Fibroblast of peridontal ligament (primary cell): Measurements from ENCODE around the gene CTBP1.
A peak's percentile ranks its signal among the peaks of the same experiment; 100 is the strongest.

ENCODE experiments used
- DNase-seq: peaks from one replicate; pipeline ENCODE4 v3.0.0-alpha.2; 2010; ENCODE audit errors: extremely low read depth

CTBP1 gene

DNA sequence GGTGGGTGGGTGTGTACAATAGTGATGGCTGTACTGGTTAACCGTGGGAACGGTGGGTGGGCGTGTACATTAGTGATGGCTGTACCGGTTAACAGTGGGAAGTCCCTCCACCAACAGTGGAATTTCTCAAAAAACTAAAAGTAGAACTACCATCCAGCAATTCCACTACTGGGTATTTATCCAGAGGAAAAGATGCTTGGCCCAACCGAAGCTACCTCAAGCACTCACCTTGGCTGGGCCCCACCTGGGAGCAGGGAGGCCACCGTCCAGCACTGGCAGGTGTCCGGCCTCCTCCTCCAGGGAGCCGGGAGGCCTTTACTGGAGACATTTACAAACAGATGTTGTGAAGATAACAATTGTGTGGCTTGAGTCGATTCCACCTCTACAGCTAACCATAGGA, 34.8 kb upstream of the CTBP1 start:
- no peak for DNase-seq

DNA sequence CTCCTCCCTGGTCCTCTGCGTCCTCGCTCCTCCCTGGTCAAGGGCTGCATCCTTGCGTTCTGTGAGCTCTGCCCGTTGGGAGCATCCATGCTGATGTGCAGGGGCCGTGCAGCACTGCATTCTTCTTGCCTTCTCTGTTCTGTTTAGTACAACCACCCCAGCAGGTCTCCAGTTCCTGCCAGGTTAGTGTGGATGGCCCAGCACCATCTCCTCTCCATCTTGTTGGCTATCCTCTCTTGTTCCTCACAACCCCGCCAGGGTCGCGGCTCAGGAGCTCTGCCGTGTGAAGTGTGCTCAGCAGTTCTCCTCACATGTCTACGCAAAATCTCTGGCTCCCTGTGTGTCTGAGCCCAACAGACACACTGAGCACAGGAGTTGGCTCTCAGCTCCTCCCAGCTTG, 30.3 kb upstream of the CTBP1 start:
- DNase-seq = no peak

DNA sequence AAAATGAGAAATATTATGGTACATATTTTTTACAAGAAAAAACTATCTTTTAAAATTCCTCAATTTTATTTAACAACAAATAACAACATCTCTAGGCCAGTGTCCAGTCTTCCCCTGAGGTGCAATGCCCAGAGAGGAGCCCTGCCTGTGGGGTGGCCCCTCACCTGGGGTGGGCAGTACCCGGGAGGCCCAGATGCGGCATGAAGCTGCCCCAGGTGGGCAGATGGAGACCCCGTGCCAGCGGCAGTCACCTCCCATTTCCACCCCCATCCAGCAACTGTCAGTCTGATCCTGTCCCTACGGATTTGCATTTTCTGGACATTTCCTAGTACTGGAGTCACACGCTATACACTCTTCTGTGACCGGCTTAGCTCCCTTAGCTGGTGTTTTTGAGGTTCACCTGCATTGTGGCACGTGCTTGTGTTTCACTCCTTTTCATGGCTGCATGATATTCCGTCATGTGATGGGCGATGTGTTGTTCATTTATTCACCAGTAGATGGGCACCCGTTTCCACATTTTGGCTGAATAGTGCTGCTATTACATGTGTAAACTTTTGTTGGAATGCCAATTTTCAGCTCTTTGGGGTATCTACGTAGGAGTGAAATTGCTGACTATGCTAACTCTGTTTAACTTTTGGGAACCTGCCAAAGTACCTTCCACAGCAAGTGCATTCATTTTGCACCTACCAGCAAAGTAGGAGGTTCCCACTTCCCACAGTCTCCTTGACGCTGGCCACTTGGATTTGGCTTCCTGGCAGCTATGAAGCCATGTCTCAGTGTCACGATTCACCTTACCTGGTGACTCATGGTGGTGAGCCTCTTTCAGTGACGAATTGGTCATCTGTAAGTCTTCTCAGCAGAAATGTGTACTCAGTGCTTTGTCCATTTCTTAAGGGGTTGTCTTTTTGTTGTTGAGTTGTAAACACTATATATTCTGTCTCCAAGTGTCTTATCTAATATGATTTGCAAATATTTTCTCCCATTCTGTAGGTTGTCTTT, 29.0 kb upstream of the CTBP1 start:
- DNase-seq = no peak

DNA sequence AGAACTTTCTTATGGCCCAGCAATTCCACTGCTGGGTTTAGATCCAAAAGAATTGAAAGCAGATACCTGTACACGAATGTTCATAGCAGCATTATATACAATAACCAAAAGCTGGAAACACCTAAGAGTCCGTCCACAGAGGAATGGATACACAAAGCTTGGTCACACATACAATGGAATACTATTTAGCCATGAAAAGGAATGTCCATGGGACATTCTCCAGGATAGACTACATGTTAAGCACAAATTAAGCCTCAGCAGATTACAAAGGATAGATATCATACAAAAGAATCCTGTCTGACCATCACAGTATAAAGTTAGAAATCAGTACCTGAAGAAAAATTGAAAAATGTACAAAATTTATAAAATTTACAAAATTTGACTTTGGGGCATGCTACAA, 28.1 kb upstream of the CTBP1 start:
- no peak for DNase-seq

DNA sequence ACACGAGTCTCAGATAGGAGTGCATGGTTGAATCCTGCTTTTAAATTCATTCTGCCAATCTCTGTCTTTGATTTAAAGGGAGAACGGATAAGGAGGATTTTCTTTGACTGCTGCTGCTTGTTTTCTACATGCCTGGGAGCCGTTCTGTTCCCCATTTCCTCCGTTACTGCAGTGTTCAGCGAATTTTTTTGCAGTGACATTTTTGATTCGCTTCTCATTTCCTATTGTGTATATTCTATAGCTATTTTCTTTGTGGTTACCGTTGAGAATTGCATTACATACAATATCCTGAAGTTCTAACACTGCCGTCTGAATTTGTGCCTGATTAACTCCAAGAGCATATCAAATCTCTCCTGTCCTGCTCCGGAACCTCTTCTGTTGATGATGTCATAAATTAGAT, 25.9 kb upstream of the CTBP1 start:
- no peak for DNase-seq

DNA sequence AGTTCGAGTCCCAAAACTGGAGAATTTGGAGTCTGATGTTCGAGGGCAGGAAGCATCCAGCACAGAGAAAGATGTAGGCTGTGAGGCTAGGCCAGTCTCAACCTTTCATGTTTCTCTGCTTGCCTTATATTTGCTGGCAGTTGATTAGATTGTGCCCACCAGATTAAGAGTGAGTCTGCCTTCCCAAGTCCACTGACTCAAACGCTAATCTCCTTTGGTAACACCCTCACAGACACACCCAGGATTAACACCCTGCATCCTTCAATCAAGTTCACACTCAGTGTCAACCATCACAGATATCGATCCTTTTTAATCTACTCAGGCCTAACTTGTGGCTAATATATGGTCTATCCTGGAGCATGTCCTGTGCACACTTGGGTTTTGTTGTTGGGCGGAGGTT, 22.8 kb upstream of the CTBP1 start:
- DNase-seq = no peak

DNA sequence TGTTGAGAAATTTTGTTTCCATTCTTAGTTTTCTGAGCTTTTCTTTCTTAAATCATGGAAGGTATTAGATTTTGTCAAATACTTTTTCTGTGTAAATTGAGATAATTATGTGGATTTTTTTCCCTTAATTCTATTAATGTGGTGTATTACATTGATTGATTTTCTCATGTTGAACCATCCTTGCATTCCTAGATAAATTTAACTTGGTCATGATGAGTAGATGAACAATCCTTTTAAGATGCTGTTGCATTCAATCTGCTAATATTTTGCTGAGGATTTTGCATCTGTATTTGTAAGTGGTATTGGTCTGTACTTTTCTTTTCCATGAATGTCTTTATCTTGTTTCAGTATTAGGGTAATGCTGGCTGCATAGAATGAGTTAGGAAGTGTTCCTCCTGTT, 20.3 kb upstream of the CTBP1 start:
- DNase-seq = no peak

DNA sequence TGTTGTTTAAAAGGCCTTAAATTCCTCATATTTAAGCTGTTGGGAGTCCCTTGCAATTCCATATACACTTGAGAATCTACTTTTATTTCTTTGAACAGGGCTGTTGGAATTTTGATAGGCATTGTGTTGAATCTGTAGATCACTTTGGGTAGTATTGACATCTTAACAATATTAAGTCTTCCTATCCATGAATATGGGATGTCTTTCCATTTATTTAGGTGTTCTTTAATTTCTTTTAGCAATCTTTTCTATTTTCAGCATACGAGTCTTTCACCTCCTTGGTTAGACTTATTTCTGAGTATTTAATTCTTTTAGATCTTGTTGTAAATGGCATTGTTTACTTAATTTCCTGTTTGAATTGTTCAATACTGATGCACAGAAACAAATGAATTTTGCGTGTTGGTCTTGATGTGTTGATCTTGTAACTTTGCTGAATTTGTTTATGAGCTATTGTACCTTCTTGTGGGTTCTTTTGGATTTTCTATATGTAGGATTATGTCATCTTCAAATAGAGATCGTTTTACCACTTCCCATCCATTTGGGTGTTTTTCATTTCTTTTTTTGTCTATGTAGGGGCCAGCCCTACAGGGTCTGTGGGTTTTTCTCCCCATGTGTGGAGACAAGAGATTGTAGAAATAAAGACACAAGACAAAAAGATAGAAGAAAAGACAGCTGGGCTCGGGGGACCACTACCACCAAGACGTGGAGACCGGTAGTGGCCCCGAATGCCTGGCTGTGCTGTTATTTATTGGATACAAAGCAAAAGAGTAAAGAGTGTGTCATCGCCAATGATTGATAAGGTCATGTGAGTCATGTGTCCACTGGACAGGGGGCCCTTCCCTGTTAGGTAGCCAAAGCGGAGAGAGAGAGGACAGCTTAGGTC, 18.2 kb upstream of the CTBP1 start:
- DNase-seq = no peak

DNA sequence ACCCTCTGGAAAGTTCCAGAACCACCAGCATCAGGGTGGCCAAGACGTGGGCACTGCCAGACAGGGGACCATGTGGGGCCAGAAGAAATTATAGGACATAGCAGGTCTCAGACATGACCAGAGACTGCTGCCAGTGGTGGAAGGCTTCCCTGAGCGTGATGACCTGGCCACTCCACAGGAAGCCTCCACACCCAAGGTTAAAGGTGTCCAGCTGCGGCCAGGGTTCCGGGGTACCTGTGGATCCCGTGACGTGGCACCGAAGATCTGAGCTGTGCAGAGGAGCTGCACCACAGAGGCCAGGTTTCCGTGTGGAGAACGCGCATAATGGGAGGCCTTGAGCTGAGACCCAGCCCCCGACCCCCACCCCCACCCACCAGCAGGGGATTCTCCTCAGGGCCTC, 16.4 kb upstream of the CTBP1 start:
- no peak for DNase-seq

DNA sequence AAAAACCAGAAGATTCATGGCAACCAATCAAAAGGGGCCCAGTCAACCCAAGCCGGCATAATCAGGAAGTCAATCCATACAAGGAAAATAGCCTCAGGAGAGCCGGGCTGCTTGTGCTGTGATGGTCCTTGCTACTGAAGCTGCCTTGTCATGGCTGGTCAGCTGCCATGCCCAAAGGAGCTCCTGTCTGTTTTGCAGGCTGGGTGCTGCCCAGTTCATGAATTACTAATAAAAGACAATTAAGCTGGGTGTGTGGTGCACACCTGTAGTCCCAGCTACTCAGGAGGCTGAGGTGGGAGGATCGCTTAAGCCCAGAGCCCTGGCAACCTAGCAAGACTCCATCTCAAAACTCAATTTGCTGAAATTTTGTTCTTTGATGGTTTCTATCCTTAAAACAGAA, 16.0 kb upstream of the CTBP1 start:
- no peak for DNase-seq

DNA sequence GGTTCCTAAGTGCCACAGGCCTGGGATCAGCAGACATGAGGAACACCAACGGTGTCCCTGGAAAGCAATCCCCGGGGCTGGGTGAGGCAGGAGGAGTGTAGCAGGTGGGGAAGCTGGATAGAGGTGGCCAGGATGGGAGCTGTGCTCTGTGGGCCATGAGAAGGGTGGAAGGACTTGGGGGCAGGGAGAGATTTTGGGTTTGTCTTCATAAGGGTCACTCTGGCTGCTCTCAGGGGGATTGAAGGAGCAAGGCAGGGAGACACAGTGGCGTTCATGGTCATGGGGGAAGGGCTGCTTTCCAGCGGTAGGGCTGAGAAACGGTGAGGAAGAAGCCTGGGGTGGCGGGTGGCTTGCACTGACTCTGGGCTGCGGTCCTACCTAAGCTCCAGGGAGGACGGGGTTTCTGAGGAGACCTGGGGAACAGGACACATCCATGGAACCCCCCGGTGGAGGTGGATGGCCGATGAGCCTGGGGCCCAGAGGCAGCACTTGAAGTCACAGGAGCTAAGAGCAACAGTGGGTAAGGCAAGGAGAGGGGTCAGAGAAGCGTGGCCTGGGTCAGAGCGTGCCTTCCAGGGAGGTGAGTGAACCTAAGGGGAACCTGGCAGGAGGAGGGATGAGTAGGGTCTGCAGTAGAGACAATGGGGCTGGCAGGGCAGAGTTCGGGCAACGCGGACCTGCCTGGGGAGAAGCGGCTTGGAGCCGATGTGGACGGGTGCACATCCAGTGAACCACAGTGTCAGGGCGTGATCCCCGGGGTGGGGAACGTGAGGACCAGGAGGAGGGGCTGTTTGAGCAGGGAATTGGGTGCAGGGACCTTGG, 12.4 kb upstream of the CTBP1 start:
- DNase-seq = no peak

DNA sequence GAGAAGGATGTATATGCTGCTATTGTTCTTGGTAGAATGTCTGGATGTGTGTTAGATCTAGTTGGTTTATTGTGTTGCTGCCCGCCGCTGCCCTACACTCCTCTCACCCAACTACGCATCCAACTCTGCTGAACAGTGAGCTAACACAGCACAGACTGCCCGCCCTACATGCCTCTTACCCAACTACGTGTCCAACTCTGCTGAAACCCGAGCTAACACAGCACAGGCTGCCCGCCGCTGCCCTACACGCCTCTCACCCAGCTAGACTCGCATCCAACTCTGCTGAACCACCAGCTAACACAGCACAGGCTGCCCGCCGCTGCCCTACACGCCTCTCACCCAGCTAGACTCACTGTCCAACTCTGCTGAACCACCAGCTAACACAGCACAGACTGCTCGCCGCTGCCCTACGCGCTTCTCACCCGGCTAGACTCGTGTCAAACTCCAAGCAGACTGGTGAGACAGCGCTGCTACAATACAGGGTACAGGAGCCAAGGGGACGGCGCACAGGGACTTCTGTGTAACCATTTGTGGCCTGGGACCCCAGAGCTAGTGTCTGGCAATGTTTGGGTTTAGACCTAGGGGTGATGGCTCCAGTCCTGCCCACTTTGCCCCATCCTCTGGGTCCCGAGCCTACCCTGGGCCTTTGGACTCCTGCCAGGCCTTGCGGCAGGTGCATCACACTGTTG, 11.6 kb upstream of the CTBP1 start:
- no peak for DNase-seq

DNA sequence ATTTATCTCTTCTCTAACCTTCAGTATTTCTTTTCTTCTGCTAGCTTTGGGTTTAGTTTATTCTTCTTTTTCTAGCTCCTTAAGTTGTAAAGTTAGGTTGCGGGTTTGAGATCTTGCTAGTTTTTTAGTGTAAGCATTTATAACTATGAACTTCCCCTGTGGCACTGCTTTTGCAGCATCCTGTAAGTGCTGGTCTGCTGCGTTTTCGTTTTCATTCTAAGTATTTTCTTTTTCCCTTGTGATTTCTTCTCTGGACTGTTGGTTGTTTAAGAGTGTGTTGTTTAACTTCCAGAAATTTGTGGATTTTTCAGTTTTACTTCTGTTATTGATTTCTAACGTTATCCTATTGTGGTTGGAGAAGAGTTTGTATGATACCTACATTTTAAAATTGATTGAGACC, 11.0 kb upstream of the CTBP1 start:
- DNase-seq = no peak

DNA sequence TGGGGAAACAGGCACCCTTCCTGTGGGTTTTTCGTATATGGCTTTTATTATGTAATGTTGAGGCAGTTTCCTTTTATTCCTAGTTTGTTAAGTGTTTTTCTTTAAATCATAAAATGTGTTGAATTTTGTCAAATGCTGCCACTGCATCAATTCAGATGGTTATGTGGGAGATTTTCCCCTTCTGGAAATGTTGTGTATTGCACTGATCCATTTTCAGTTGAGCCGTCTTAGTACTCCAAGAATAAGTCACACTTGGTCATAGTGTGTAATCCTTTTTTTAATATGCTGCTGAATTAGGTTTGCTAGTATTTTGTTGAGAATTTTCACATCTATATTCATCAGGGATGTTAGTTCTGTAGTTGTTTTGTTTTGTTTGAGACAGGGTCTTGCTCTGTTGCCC, 9.5 kb upstream of the CTBP1 start:
- DNase-seq = no peak

DNA sequence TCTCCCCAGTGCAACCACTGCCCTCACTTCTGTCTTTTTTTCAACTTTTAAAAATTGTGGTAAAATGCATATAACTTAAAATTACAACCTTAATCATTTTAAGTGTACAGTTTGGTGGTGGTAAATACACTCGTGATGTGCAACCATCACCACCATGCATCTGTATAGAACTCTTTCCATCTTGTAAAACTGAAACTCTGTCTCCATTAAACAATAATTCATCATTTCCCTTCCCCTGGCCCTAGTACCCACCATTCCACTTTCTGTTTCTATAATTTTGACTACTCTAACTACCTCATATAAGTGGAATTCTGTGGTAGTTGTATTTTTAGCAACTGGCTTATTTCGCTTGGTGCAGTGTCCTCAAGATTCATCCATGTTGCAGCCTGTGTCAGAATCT, 6.8 kb upstream of the CTBP1 start:
- DNase-seq = no peak

DNA sequence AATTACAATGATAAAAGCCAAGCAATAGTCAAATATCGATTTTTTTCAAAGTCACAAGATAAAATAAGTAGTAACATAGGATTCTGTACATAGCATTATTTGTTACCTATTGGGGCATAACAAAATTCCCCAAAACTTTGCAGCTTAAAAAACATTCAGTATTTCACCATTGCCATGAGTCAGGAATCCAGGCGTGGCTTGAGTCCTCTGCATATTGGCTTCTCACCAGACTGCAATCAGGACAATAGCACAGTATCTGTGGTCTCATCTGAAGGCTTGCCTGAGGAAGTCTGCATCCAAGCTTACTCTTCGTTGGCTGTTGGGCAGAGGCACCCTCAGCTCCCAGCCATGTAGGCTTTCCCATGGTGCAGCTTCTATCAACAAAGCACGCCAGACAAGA, 6.2 kb upstream of the CTBP1 start:
- DNase-seq = peak; percentile 28

DNA sequence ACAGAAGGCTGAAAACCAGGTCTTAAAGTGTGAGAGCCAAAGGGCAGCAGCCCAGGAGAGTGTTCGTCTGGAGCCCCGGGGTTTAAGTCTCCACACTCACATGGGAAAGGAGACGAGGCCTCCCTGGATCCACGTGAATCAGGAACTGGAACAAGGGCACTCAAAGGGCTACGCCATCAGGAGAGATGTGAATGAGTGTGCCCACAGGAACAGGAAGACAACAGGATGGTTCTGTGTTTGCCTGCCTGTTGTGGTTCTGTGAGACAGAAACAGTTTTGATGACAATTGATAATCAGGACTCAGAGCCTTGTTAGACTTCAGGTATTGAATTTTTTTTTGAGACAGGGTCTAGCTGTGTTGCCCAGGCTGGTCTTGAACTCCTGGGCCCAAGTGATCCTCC, 4.9 kb upstream of the CTBP1 start:
- DNase-seq = no peak

DNA sequence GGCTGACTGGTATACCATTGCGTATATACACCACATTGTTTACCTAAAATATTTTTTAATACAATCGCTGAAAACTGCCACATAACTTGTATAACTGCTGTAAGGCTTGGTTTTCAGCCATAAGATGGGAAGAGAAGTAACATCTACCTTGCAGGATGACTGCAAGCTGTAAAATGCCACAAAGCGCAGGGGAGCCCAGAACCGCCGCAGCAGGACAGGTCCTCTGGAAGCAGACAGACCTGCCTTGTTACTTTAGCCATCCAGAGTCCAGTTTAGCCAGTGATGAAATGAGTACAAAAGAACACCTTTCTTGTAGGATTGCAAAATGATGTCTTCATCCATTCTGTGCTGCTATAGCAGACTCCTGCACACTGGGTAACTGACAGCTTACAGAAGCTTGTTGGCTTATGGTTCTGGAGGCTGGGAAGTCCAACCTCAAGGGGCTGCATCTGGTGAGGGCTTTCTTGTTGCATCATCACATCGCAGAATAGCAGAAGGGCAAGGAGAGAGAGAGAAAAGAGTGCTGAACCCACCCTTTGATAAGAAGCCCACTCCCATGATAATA, 4.1 kb upstream of the CTBP1 start:
- no peak for DNase-seq

DNA sequence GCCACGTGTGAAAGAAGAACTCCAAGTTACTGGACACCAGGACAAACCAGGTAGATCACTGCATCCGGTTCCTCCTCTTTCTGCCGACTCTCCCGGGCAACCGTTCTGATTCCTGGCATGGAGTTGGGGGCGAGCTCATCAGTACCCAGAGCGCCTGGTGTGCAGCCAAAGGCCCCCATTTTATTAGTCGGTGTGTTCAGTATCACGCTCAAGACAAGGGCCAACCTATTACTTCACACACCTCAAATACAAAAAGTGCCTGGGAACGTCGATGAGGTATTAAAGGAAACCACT, 2.8 kb upstream of the CTBP1 start:
- DNase-seq = no peak

DNA sequence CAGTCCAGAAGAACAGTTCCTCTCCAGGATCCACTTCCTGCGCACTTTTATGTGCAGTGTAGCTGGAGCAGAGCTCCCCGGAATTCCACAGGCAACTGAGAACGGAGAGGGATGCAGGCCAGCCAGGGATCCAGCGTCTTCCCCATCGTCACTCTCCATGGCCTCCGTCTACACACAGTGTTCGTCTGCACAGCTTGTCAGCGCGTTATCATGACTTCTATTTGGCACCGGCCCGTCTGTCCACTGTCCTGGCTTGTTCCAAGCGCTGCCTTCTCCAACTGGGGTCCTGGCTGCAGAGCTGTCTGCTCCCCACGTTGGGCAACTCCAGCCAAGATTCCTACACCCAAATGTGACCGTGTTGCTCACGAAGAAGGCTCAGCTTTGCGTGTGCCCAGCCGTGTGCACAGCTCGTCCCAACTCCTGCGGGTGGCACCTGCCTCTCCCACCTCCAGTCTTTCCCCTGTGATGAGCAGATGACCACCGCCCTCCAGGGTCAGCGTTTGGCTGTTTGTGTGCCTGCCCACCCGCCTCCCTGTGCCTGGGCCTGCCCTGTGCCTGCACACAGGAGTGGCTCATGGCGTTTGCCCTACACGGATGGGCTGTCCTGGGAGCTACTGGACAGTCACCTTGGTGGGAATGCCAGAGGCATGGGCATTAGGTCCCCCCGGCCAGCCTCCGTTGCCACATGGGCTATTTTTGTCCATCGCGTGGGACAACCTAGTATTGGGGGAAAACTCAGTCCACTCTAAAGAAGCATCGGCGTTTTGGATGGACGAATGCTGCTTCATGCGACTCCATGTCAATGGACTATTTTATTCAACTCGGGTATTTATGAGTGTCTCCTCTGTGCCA, 2.2 kb upstream of the CTBP1 start:
- DNase-seq = no peak

DNA sequence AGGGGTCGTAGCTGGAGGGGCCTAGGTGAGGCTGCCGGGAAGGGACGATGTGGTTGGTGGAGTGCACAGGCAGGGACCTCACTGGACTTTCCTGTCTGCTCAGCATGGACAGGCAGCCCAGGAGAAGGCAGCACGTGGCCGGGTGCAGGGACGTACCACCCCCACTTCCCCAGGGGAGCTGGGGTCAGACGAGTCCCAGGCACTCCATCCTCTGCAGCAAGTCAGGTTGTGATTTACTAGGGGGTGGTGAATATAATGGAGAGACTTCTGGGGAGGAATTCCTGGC, 1.5 kb upstream of the CTBP1 start:
- DNase-seq = no peak
